Central memory CD8-positive, alpha-beta T cell (primary cell): ENCODE results near the gene NAP1L1.

Experiments
- ATAC-seq: fragments of 150-1000 bp; cut with Tn5 transposase; replicated peaks from 2 replicates; pipeline ENCODE4 v1.10.0; 2022; ENCODE audit warnings: mild to moderate bottlenecking, moderate FRiP score, moderate number of reproducible peaks; ENCODE audit not compliant: poor library complexity, severe bottlenecking; ENCODE audit errors: extremely low read depth
- DNase-seq, 2 donors: peaks; one replicate each; pipeline ENCODE4 v3.0.0; 2021; ENCODE audit warnings: low spot score in 2 of 2
- H3K27ac Mint-ChIP-seq: one replicate; pipeline ENCODE4 v1.8.0; 2022; ENCODE audit warnings: low read depth, mild to moderate bottlenecking, moderate library complexity, mixed read lengths
- H3K27me3 Mint-ChIP-seq: one replicate; pipeline ENCODE4 v1.8.0; 2022; ENCODE audit warnings: mixed read lengths
- H3K36me3 Mint-ChIP-seq: one replicate; pipeline ENCODE4 v1.8.0; 2022; ENCODE audit warnings: mild to moderate bottlenecking, moderate library complexity, mixed read lengths; ENCODE audit not compliant: insufficient read depth
- H3K4me1 Mint-ChIP-seq: one replicate; pipeline ENCODE4 v1.8.0; 2022; ENCODE audit warnings: mixed read lengths
- H3K4me3 Mint-ChIP-seq: one replicate; pipeline ENCODE4 v1.8.0; 2022; ENCODE audit warnings: mild to moderate bottlenecking, moderate library complexity, mixed read lengths
- H3K9me3 Mint-ChIP-seq: one replicate; pipeline ENCODE4 v1.8.0; 2022; ENCODE audit warnings: mixed read lengths

NAP1L1 gene

GRCh38 chr12:76047060-76047459, 37.4 kb downstream of the NAP1L1 start:
- Mint-ChIP-seq H3K4me1 (no peaks in the 10 kb centered on the region), H3K27me3 (no peaks in the 10 kb centered on the region), H3K36me3 (peaks cover 39% of the 10 kb centered on the region), H3K9me3 (no peaks in the 10 kb centered on the region), H3K4me3 (no peak overlapping the region), H3K27ac (no peak overlapping the region)
- no peak for ATAC-seq
- DNase-seq, result no peak

- no peaks in the 10 kb centered on the region for H3K4me1 Mint-ChIP-seq
- H3K4me3 Mint-ChIP-seq, result no peak overlapping the region
- DNase-seq (no peak), ATAC-seq (no peak)
- H3K9me3 Mint-ChIP-seq, result no peaks in the 10 kb centered on the region
- no peaks in the 10 kb centered on the region for H3K27me3 Mint-ChIP-seq
- H3K36me3 Mint-ChIP-seq, result peaks cover 13% of the 10 kb centered on the region
- peak overlapping the region; percentile 77 for H3K27ac Mint-ChIP-seq
These were observed 41.1 kb downstream of the NAP1L1 start for GRCh38 chr12:76043377-76043776.

GRCh38 chr12:76042147-76042546, 42.3 kb downstream of the NAP1L1 start:
- Mint-ChIP-seq H3K4me1 (peaks cover 7% of the 10 kb centered on the region), H3K4me3 (no peak overlapping the region), H3K27me3 (no peaks in the 10 kb centered on the region), H3K27ac (no peak overlapping the region), H3K9me3 (no peaks in the 10 kb centered on the region), H3K36me3 (peaks cover 11% of the 10 kb centered on the region)
- no peak for ATAC-seq
- DNase-seq, result no peak

DNA sequence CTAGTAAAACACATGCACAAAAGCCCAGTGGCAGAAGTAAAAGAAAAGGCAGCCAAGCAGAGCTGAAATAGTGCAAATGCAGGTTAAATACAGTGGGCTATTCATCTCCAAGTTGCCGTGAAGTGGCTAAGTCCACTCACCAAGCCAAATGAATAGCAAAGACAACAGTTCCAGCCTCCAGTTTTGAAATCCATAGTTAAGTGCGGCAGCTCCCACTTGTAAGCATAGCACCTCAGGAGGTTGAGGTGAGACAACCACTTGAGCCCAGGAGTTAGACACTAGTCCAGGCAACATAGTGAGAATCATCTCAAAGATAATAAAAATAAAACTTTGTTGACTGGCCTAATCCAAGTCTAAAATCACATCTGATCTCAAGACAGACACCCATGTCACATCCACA, 43.1 kb downstream of the NAP1L1 start:
- Mint-ChIP-seq H3K27ac (no peak overlapping the region), H3K36me3 (peaks cover 7% of the 10 kb centered on the region), H3K4me3 (no peak overlapping the region), H3K4me1 (peaks cover 8% of the 10 kb centered on the region), H3K9me3 (no peaks in the 10 kb centered on the region), H3K27me3 (no peaks in the 10 kb centered on the region)
- ATAC-seq, result no peak
- DNase-seq, result no peak

DNA sequence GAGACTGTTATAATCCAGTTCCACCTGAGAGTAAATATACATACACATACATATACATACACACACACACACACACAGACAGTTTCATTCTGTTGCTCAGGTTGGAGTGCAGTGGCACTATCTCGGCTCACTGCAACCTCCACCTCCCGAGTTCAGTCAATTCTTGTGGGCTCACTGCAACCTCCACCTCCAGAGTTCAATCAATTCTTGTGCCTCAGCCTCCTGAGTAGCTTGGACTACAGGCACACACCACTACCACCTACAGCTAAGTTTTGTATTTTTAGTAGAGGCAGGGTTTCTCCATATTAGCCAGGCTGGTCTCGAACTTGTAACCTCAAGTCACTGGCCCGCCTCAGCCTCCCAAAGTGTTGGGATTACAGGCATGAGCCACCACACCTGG, 44.0 kb downstream of the NAP1L1 start:
- peaks cover 8% of the 10 kb centered on the region for H3K4me1 Mint-ChIP-seq
- no peak overlapping the region for H3K27ac Mint-ChIP-seq
- DNase-seq, result no peak

GRCh38 chr12:76038176-76038575, 46.3 kb downstream of the NAP1L1 start:
- H3K4me3 Mint-ChIP-seq, result no peak overlapping the region
- ATAC-seq (no peak), DNase-seq (no peak)
- H3K9me3 Mint-ChIP-seq, result no peaks in the 10 kb centered on the region
- no peaks in the 10 kb centered on the region for H3K36me3 Mint-ChIP-seq
- H3K27me3 Mint-ChIP-seq, result no peaks in the 10 kb centered on the region
- peaks cover 8% of the 10 kb centered on the region for H3K4me1 Mint-ChIP-seq
- no peak overlapping the region for H3K27ac Mint-ChIP-seq

More for the DNA sequence above, 44.0 kb downstream of the NAP1L1 start:
- Mint-ChIP-seq H3K4me3 (no peak overlapping the region), H3K27me3 (no peaks in the 10 kb centered on the region), H3K9me3 (no peaks in the 10 kb centered on the region), H3K36me3 (peaks cover 3% of the 10 kb centered on the region)
- no peak for ATAC-seq

GRCh38 chr12:76037130-76038103, 47.1 kb downstream of the NAP1L1 start:
- peak; percentile 79 for ATAC-seq
- no peaks in the 10 kb centered on the region for H3K27me3 Mint-ChIP-seq
- H3K4me3 Mint-ChIP-seq, result no peak overlapping the region
- H3K4me1 Mint-ChIP-seq, result peaks cover 13% of the 10 kb centered on the region
- peaks cover under 1% of the 10 kb centered on the region for H3K36me3 Mint-ChIP-seq
- H3K27ac Mint-ChIP-seq, result no peak overlapping the region
- H3K9me3 Mint-ChIP-seq, result no peaks in the 10 kb centered on the region
- DNase-seq, result peak in 1 of 2 donors; percentile 41

- Mint-ChIP-seq H3K4me3 (no peak overlapping the region), H3K27ac (no peak overlapping the region), H3K27me3 (no peaks in the 10 kb centered on the region), H3K9me3 (no peaks in the 10 kb centered on the region), H3K4me1 (peaks cover 29% of the 10 kb centered on the region), H3K36me3 (peaks cover 19% of the 10 kb centered on the region)
- ATAC-seq (no peak), DNase-seq (no peak)
These were observed 49.4 kb downstream of the NAP1L1 start for GRCh38 chr12:76035045-76035444.

DNA sequence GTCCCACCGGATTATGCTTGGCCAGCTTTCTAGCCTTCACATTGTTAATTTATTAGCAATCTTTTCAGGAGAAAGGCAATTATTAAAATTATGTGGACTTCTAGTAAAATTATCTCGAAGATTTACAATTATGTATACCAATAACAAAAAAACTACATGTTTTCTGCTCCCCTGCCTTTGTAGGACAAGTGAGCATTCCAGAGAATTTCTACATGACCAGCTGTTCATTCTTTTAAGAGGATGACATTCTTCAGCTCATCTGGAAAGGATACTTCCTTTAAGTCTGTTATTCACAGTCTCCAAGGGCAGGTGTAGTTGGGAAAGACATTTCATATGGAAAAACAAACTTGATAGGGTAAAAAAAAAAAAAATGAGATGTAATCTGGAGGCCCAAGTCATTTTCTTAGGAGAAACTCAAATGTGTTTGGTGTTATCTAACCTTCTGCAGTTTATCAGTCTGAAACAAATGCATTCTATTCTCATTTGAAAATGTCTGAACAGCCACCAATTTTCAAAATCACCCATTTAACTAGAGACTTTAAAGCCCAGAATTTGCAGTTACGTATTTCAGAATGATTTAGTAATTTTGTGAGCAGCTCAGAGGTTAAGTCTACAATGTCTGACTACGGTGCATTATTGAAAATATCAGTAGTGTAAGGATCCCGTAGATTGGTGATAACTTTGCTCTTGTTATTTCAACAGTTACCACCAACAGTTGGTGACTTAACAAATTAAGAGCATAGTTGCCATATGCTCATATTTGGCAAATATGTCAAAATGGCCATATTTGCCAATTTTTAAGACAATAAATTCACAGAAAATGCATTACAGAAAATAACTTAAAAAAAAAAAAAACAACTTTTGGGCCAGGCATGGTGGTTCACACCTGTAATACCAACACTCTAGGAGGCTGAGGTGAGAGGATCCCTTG, 51.1 kb downstream of the NAP1L1 start:
- H3K4me1 Mint-ChIP-seq, result peaks cover 33% of the 10 kb centered on the region
- no peak overlapping the region for H3K27ac Mint-ChIP-seq
- ATAC-seq (no peak), DNase-seq (no peak)
- H3K4me3 Mint-ChIP-seq, result no peak overlapping the region
- no peaks in the 10 kb centered on the region for H3K27me3 Mint-ChIP-seq
- peaks cover 22% of the 10 kb centered on the region for H3K36me3 Mint-ChIP-seq
- no peaks in the 10 kb centered on the region for H3K9me3 Mint-ChIP-seq

- ATAC-seq, result peak; percentile 8
- H3K27me3 Mint-ChIP-seq, result no peaks in the 10 kb centered on the region
These were observed 52.2 kb downstream of the NAP1L1 start for GRCh38 chr12:76032043-76032981.

DNA sequence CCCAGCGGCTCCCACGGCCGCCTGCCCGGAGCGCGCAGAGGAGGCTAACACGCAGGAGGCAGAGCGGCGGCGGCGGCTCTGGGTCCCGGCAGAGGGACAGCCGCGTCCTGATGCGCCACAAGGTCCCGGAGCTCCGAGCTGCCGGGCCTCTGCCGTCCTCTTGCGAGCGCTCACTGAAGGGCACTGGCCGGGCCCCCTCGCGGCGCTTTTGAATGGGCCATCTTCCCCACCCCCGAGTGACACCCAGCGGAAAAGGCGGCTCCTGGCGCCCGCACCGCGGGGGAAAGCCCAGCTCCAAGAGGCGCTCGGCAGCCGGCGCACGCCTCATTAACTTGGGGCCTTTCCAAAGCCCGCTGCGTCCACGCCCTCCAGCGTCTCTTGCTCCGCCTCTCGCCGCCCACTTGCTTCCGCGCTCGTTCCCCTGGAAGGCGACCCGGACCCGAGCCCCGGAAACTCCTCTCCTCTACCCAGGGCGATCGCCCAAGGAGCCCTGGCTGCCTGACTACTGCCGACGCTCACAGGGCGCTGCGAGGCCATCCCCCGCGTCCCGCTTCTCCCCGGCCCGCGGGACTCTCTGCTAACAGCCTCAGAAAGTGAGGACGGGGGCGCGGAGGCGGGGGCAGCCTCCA, 53.0 kb downstream of the NAP1L1 start, which contains the start of gene PHLDA1:
Gene PHLDA1, minus strand, starts transcription at position 363 of the 629 bp plus-strand sequence.
- Mint-ChIP-seq H3K27ac (peak within 1 kb of the TSS; percentile 95), H3K36me3 (peaks cover 22% of the 10 kb centered on the region), H3K4me3 (peak within 1 kb of the TSS; percentile 93), H3K4me1 (peaks cover 25% of the 10 kb centered on the region), H3K27me3 (no peaks in the 10 kb centered on the region), H3K9me3 (no peaks in the 10 kb centered on the region)
- DNase-seq, result peak; percentile 84 to 89
- peak; percentile 85 for ATAC-seq

More at GRCh38 chr12:76032043-76032981, 52.2 kb downstream of the NAP1L1 start:
- peak; percentile 28 for DNase-seq
- Mint-ChIP-seq H3K4me3 (peak overlapping the region; percentile 93), H3K9me3 (no peaks in the 10 kb centered on the region), H3K4me1 (peaks cover 28% of the 10 kb centered on the region), H3K36me3 (peaks cover 22% of the 10 kb centered on the region), H3K27ac (peak overlapping the region; percentile 95)
